SK-N-SH treated with all-trans-retinoic acid at 6 μM for 48 hours (cell line): Measurements from ENCODE around the gene ARPC1B.

ENCODE experiments used
- ATAC-seq: fragments of 200-7000 bp; cut with Tn5 transposase; 3 replicates; pipeline ENCODE4 v1.9.1; 2020; ENCODE audit warnings: mild to moderate bottlenecking, moderate library complexity
- ARNTL ChIP-seq: fragments of 450-650 bp; formaldehyde crosslinking; IDR thresholded peaks from 2 replicates; pipeline ENCODE4 v1.5.0; 2020; ENCODE audit warnings: low read depth, mild to moderate bottlenecking, moderate library complexity, borderline replicate concordance
- BACH2 ChIP-seq: fragments of 250-450 bp; sonication (Bioruptor Pico); IDR thresholded peaks from 2 replicates; pipeline ENCODE4 v1.9.0; 2021; ENCODE audit warnings: mild to moderate bottlenecking, borderline replicate concordance
- CSDC2 ChIP-seq: fragments of 250-450 bp; sonication (Bioruptor Pico); IDR thresholded peaks from 2 replicates; pipeline ENCODE4 v1.5.0; 2020; ENCODE audit warnings: mild to moderate bottlenecking, moderate library complexity
- ESRRG ChIP-seq: fragments of 250-450 bp; sonication (Bioruptor Pico); IDR thresholded peaks from 2 replicates; pipeline ENCODE4 v1.6.1; 2021; ENCODE audit warnings: mild to moderate bottlenecking
- GLIS3 ChIP-seq: fragments of 250-450 bp; sonication (Bioruptor Pico); IDR thresholded peaks from 2 replicates; pipeline ENCODE4 v1.5.0; 2020; ENCODE audit warnings: mild to moderate bottlenecking, moderate library complexity
- ISL1 ChIP-seq: fragments of 250-450 bp; sonication (Bioruptor Pico); IDR thresholded peaks from 2 replicates; pipeline ENCODE4 v2.1.2; 2022; ENCODE audit warnings: mild to moderate bottlenecking, moderate library complexity
- OSR1 ChIP-seq: fragments of 250-450 bp; sonication (Bioruptor Pico); IDR thresholded peaks from 2 replicates; pipeline ENCODE4 v1.8.0; 2022; ENCODE audit warnings: moderate library complexity, mild to moderate bottlenecking, inconsistent platforms
- PPARA ChIP-seq: fragments of 250-450 bp; sonication (Bioruptor Pico); IDR thresholded peaks from 2 replicates; pipeline ENCODE4 v1.5.0; 2020; ENCODE audit warnings: mild to moderate bottlenecking, borderline replicate concordance
- RARB ChIP-seq: fragments of 250-450 bp; sonication (Bioruptor Pico); IDR thresholded peaks from 2 replicates; pipeline ENCODE4 v1.8.0; 2021; ENCODE audit warnings: mild to moderate bottlenecking, moderate library complexity
- TCF4 ChIP-seq: fragments of 250-450 bp; sonication (Bioruptor Pico); IDR thresholded peaks from 2 replicates; pipeline ENCODE4 v1.8.0; 2021; ENCODE audit warnings: mild to moderate bottlenecking, moderate library complexity, borderline replicate concordance
- TOX ChIP-seq: fragments of 250-450 bp; sonication (Bioruptor Pico); IDR thresholded peaks from 2 replicates; pipeline ENCODE4 v1.8.0; 2021; ENCODE audit warnings: mild to moderate bottlenecking, moderate library complexity, borderline replicate concordance
- ZC3H10 ChIP-seq: fragments of 250-450 bp; sonication (Bioruptor Pico); IDR thresholded peaks from 2 replicates; pipeline ENCODE4 v1.5.1; 2021; ENCODE audit warnings: mild to moderate bottlenecking, moderate library complexity
- ZFP3 ChIP-seq: fragments of 250-450 bp; sonication (Bioruptor Pico); IDR thresholded peaks from 2 replicates; pipeline ENCODE4 v1.5.0; 2020; ENCODE audit warnings: mild to moderate bottlenecking, moderate library complexity
- ZFP30 ChIP-seq: fragments of 450-650 bp; formaldehyde crosslinking; IDR thresholded peaks from 2 replicates; pipeline ENCODE4 v1.5.0; 2022; ENCODE audit warnings: mild to moderate bottlenecking, moderate library complexity
- ZNF565 ChIP-seq: fragments of 450-650 bp; formaldehyde crosslinking; conservative IDR thresholded peaks from 2 replicates; pipeline ENCODE4 v1.5.0; 2020; ENCODE audit warnings: low read depth, mild to moderate bottlenecking, moderate library complexity
- ZNF8 ChIP-seq: fragments of 450-650 bp; formaldehyde crosslinking; IDR thresholded peaks from 2 replicates; pipeline ENCODE4 v1.5.0; 2020; ENCODE audit warnings: mild to moderate bottlenecking, moderate library complexity
- TF ChIP-seq, protein P1 (sequence below): fragments of 250-450 bp; sonication (Bioruptor Pico); IDR thresholded peaks from 2 replicates; pipeline ENCODE4 v1.5.1; 2020; ENCODE audit warnings: low read depth, mild to moderate bottlenecking, moderate library complexity
- TF ChIP-seq, protein P2 (sequence below): fragments of 250-450 bp; sonication (Bioruptor Pico); IDR thresholded peaks from 2 replicates; pipeline ENCODE4 v1.8.0; 2021; ENCODE audit warnings: low read depth, mild to moderate bottlenecking, moderate library complexity, borderline replicate concordance
- TF ChIP-seq, protein P3 (sequence below): fragments of 250-450 bp; sonication (Bioruptor Pico); IDR thresholded peaks from 2 replicates; pipeline ENCODE4 v1.8.0; 2020; ENCODE audit warnings: mild to moderate bottlenecking, moderate library complexity, borderline replicate concordance
- TF ChIP-seq, protein P4 (sequence below): fragments of 250-450 bp; sonication (Bioruptor Pico); IDR thresholded peaks from 2 replicates; pipeline ENCODE4 v1.5.0; 2020; ENCODE audit warnings: mild to moderate bottlenecking, moderate library complexity

Gene ARPC1B

DNA sequence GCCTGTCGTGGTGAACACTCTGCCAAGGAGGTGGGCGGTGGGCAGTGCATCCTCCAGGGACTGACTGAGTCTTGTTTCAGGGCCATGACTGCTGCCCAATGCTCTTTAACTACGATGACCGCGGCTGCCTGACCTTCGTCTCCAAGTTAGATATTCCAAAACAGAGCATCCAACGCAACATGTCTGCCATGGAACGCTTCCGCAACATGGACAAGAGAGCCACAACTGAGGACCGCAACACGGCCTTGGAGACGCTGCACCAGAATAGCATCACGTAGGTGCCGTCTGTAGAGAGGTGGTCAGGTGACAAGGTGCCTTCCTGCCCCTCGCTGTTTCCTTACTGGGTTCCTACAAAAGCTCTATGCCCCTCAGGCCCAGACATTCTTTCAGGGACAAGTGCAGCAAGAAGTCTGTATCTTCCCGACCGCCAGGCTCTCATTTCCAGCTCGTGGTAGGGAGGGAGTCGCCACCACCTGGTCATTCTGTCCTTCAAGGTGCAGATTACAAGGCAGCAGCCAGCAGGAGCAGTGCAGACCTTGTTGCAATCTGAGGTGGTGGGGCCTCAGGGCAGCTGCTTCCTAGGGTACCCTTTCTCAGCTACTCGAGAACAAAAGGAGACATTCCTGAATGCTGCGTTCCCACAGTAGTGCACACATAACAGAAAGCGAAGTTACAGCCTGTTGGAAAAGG, 14.9 kb upstream of the ARPC1B start:
- no peak for ATAC-seq
- TF ChIP-seq ZFP30 (no peak), GLIS3 (no peak), BACH2 (CRISPR knock-in tag) (no peak), TOX (no peak), OSR1 (CRISPR knock-in tag) (no peak), ZC3H10 (no peak), ISL1 (CRISPR knock-in tag) (no peak), TCF4 (CRISPR knock-in tag) (no peak), ESRRG (CRISPR knock-in tag) (no peak), ARNTL (CRISPR knock-in tag) (no peak), RARB (no peak)
- TF ChIP-seq, protein P1, sequence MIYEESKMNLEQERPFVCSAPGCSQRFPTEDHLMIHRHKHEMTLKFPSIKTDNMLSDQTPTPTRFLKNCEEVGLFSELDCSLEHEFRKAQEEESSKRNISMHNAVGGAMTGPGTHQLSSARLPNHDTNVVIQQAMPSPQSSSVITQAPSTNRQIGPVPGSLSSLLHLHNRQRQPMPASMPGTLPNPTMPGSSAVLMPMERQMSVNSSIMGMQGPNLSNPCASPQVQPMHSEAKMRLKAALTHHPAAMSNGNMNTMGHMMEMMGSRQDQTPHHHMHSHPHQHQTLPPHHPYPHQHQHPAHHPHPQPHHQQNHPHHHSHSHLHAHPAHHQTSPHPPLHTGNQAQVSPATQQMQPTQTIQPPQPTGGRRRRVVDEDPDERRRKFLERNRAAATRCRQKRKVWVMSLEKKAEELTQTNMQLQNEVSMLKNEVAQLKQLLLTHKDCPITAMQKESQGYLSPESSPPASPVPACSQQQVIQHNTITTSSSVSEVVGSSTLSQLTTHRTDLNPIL (CRISPR knock-in tag) = no peak
- TF ChIP-seq, protein P2, sequence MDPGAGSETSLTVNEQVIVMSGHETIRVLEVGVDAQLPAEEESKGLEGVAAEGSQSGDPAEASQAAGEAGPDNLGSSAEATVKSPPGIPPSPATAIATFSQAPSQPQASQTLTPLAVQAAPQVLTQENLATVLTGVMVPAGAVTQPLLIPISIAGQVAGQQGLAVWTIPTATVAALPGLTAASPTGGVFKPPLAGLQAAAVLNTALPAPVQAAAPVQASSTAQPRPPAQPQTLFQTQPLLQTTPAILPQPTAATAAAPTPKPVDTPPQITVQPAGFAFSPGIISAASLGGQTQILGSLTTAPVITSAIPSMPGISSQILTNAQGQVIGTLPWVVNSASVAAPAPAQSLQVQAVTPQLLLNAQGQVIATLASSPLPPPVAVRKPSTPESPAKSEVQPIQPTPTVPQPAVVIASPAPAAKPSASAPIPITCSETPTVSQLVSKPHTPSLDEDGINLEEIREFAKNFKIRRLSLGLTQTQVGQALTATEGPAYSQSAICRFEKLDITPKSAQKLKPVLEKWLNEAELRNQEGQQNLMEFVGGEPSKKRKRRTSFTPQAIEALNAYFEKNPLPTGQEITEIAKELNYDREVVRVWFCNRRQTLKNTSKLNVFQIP = no peak
- TF ChIP-seq, protein P3, sequence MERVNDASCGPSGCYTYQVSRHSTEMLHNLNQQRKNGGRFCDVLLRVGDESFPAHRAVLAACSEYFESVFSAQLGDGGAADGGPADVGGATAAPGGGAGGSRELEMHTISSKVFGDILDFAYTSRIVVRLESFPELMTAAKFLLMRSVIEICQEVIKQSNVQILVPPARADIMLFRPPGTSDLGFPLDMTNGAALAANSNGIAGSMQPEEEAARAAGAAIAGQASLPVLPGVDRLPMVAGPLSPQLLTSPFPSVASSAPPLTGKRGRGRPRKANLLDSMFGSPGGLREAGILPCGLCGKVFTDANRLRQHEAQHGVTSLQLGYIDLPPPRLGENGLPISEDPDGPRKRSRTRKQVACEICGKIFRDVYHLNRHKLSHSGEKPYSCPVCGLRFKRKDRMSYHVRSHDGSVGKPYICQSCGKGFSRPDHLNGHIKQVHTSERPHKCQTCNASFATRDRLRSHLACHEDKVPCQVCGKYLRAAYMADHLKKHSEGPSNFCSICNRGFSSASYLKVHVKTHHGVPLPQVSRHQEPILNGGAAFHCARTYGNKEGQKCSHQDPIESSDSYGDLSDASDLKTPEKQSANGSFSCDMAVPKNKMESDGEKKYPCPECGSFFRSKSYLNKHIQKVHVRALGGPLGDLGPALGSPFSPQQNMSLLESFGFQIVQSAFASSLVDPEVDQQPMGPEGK (CRISPR knock-in tag) = no peak
- TF ChIP-seq, protein P4, sequence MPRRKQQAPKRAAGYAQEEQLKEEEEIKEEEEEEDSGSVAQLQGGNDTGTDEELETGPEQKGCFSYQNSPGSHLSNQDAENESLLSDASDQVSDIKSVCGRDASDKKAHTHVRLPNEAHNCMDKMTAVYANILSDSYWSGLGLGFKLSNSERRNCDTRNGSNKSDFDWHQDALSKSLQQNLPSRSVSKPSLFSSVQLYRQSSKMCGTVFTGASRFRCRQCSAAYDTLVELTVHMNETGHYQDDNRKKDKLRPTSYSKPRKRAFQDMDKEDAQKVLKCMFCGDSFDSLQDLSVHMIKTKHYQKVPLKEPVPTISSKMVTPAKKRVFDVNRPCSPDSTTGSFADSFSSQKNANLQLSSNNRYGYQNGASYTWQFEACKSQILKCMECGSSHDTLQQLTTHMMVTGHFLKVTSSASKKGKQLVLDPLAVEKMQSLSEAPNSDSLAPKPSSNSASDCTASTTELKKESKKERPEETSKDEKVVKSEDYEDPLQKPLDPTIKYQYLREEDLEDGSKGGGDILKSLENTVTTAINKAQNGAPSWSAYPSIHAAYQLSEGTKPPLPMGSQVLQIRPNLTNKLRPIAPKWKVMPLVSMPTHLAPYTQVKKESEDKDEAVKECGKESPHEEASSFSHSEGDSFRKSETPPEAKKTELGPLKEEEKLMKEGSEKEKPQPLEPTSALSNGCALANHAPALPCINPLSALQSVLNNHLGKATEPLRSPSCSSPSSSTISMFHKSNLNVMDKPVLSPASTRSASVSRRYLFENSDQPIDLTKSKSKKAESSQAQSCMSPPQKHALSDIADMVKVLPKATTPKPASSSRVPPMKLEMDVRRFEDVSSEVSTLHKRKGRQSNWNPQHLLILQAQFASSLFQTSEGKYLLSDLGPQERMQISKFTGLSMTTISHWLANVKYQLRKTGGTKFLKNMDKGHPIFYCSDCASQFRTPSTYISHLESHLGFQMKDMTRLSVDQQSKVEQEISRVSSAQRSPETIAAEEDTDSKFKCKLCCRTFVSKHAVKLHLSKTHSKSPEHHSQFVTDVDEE (CRISPR knock-in tag) = no peak

DNA sequence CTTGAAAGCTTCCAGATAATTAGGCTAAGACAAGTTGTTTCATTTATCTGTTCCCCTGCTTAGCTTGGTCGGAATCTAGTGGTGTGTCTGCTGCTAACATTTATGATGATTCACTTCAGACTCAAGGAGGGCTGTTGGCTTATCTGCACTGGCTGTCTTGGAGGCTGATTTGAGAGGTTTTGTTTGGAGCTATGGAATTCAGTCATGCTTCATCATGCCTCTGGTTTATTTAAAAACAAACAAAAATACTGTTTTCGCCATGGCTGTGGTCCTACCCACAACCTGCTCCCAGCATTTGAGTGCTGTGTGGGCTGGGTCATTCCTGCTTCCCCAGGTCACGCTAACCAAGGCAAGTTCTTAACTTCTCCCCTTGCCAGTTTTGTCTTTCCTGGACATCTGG, 11.7 kb upstream of the ARPC1B start:
- no peak for TF ChIP-seq ZFP30
- no peak for TF ChIP-seq ARNTL (CRISPR knock-in tag)
- no peak for TF ChIP-seq PPARA (CRISPR knock-in tag)
- TF ChIP-seq ESRRG (CRISPR knock-in tag) = no peak
- peak; percentile 56 for TF ChIP-seq ISL1 (CRISPR knock-in tag)
- no peak for TF ChIP-seq GLIS3
- TF ChIP-seq, protein P4 (CRISPR knock-in tag) = no peak
- 0 out of 2 replicates have a peak, but pooled peaks have one; percentile 38 for TF ChIP-seq CSDC2
- no peak for TF ChIP-seq RARB
- no peak for TF ChIP-seq ZNF565 (CRISPR knock-in tag)
- no peak for TF ChIP-seq BACH2 (CRISPR knock-in tag)
- peak; percentile 59; the same call in 1 of the 2 replicates for TF ChIP-seq ZFP3 (CRISPR knock-in tag)
- no peak for TF ChIP-seq TOX
- TF ChIP-seq, protein P1 (CRISPR knock-in tag) = no peak
- TF ChIP-seq TCF4 (CRISPR knock-in tag) = no peak
- no peak for TF ChIP-seq ZNF8
- peak; percentile 75 for ATAC-seq
